Thoracic aorta (tissue), 2 donors: ENCODE measurements around the gene MED16. TPM values are rescaled to one million over a fixed set of nuclear protein-coding genes. Genes with fewer than 3 reads are reported as not detected.
A peak's percentile ranks its signal among the peaks of the same experiment; 100 is the strongest.

Experiments
- ATAC-seq: fragments of 150-250 bp; one replicate; pipeline ENCODE4 v1.8.0; 2017; ENCODE audit warnings: low read depth; ENCODE audit not compliant: insufficient number of reproducible peaks, low FRiP score
- DNase-seq: peaks from one replicate; pipeline ENCODE4 v3.0.0-alpha.2; 2020; ENCODE audit warnings: low spot score
- H3K27ac ChIP-seq, 2 donors: fragments of 200-600 bp; sonication (generic); 1 replicate in 1 of 2; 2 replicates in 1 of 2; pipeline ENCODE4 v1.5.1; 2016; ENCODE audit warnings: mild to moderate bottlenecking in 2 of 2, moderate library complexity in 2 of 2
- H3K27me3 ChIP-seq: fragments of 200-600 bp; sonication (generic); replicated peaks from 2 replicates; pipeline ENCODE4 v1.6.0; 2016; ENCODE audit warnings: mild to moderate bottlenecking; ENCODE audit not compliant: insufficient read depth
- H3K36me3 ChIP-seq: fragments of 200-600 bp; sonication (generic); one replicate; pipeline ENCODE4 v1.5.1; 2016
- H3K4me1 ChIP-seq, 2 donors: fragments of 200-600 bp; sonication (generic); 1 replicate in 1 of 2; 2 replicates in 1 of 2; pipeline versions ENCODE4 v1.5.1 to v1.6.0; 2016; ENCODE audit warnings: low read depth in 2 of 2, mild to moderate bottlenecking in 1 of 2; ENCODE audit not compliant: control insufficient read depth in 1 of 2
- H3K4me3 ChIP-seq: fragments of 200-600 bp; sonication (generic); 2 replicates; pipeline ENCODE4 v1.5.1; 2016; ENCODE audit warnings: mild to moderate bottlenecking
- H3K9me3 ChIP-seq: fragments of 200-600 bp; sonication (generic); 2 replicates; pipeline ENCODE4 v1.5.1; 2016
- CTCF ChIP-seq: fragments of 200-600 bp; sonication (generic); IDR thresholded peaks from one replicate; pipeline ENCODE4 v1.5.1; 2019; ENCODE audit warnings: antibody characterized with exemption
- total RNA-seq, 2 donors: library from RNA; depleted of rRNA; stranded (reverse); fragments of >200 nt; gene quantifications; one replicate each; pipeline versions ENCODE4 v1.1.0 to v1.2.3, GENCODE V29; 2016

The MED16 gene
- total RNA-seq, 2 donors from 2014 or later: 29.1 to 38.0 TPM

- no peaks in the 10 kb centered on the region for H3K9me3 ChIP-seq
- ATAC-seq: no peak
- peaks cover 7 to 15% of the 10 kb centered on the region in 2 donors for H3K4me1 ChIP-seq
- TF ChIP-seq CTCF: no peak
- no peak for DNase-seq
- H3K36me3 ChIP-seq: peaks cover 15% of the 10 kb centered on the region
- no peaks in the 10 kb centered on the region for H3K27me3 ChIP-seq
- peak overlapping the region; percentile 66 to 81 for H3K27ac ChIP-seq
- H3K4me3 ChIP-seq: no peak overlapping the region
These were observed 24.3 kb downstream of the MED16 start for GRCh38 chr19:868458-869244.

GRCh38 chr19:867855-868457, 25.0 kb downstream of the MED16 start:
- TF ChIP-seq CTCF: no peak
- H3K27me3 ChIP-seq: no peaks in the 10 kb centered on the region
- H3K27ac ChIP-seq: no peak overlapping the region
- peaks cover 7 to 22% of the 10 kb centered on the region in 2 donors for H3K4me1 ChIP-seq
- DNase-seq (no peak), ATAC-seq (no peak)
- H3K4me3 ChIP-seq: no peak overlapping the region
- no peaks in the 10 kb centered on the region for H3K9me3 ChIP-seq
- peaks cover 15% of the 10 kb centered on the region for H3K36me3 ChIP-seq

GRCh38 chr19:867301-867793, 25.6 kb downstream of the MED16 start:
- Histone ChIP-seq H3K9me3 (no peaks in the 10 kb centered on the region), H3K4me3 (no peak overlapping the region), H3K36me3 (peaks cover 15% of the 10 kb centered on the region), H3K27ac (no peak overlapping the region), H3K27me3 (no peaks in the 10 kb centered on the region), H3K4me1 (peaks cover 7 to 24% of the 10 kb centered on the region in 2 donors)
- TF ChIP-seq CTCF: no peak
- no peak for ATAC-seq
- DNase-seq: no peak

- Histone ChIP-seq H3K4me1 (peaks cover 7 to 24% of the 10 kb centered on the region in 2 donors), H3K27ac (no peak overlapping the region)
- TF ChIP-seq CTCF: no peak
These were observed 26.2 kb downstream of the MED16 start for GRCh38 chr19:866769-867300.

GRCh38 chr19:863315-863620, 29.7 kb downstream of the MED16 start:
- no peak for TF ChIP-seq CTCF
- H3K4me1 ChIP-seq: peaks cover 0 to 11% of the 10 kb centered on the region in 2 donors
- H3K27ac ChIP-seq: no peak overlapping the region
- ATAC-seq: no peak
- H3K36me3 ChIP-seq: peaks cover 7% of the 10 kb centered on the region
- no peaks in the 10 kb centered on the region for H3K9me3 ChIP-seq
- H3K27me3 ChIP-seq: peaks cover 7% of the 10 kb centered on the region
- peak overlapping the region; percentile 25 for H3K4me3 ChIP-seq
- no peak for DNase-seq

More at GRCh38 chr19:866769-867300, 26.2 kb downstream of the MED16 start:
- ATAC-seq (no peak), DNase-seq (no peak)
- H3K4me3 ChIP-seq: no peak overlapping the region
- H3K36me3 ChIP-seq: peaks cover 15% of the 10 kb centered on the region
- H3K27me3 ChIP-seq: no peaks in the 10 kb centered on the region
- no peaks in the 10 kb centered on the region for H3K9me3 ChIP-seq
